K562 (cell line): ENCODE measurements around the gene NINJ2. TPM values are rescaled to one million over a fixed set of nuclear protein-coding genes. Genes with fewer than 3 reads are reported as not detected.

Experiments used
- ATAC-seq: fragments of 200-7000 bp; cut with Tn5 transposase; 3 replicates; pipeline ENCODE4 v1.9.1; 2020; ENCODE audit warnings: moderate library complexity
- BruUV-seq: library from RNA; stranded (reverse); fragments of 400-500 nt; replicated peaks from 2 replicates; lab custom pipeline; 2021; lab: Mats Ljungman, UMichigan
- CTCF ChIA-PET: fragments of 300-600 bp; formaldehyde crosslinking; extraction: SDS; loops from one replicate; lab custom pipeline; 2021; ENCODE audit warnings: low intra/inter-chr PET ratio; lab: Yijun Ruan, JAX
- POLR2A ChIA-PET: fragments of 300-600, 350-650 bp; sonication (Branson Sonifier 250); formaldehyde crosslinking; extraction: SDS; loops from one replicate; lab custom pipeline; 2021; ENCODE audit warnings: antibody characterized with exemption, inconsistent platforms; lab: Yijun Ruan, JAX
- DNase-seq, 4 experiments: peaks; one replicate each; pipeline versions ENCODE4 v3.0.0 to v3.0.0-alpha.2; 2011 to 2018; ENCODE audit warnings: low spot score in 3 of 4, mixed read lengths in 3 of 4; ENCODE audit errors: extremely low read depth in 1 of 4
- FAIRE-seq: peaks from 2 replicates; lab custom pipeline; 2011; peaks lifted over from hg19 to GRCh38; lab: Jason Lieb, UNC
- H2AFZ ChIP-seq: 2 replicates; pipeline ENCODE4 v1.6.0; 2011; ENCODE audit warnings: low read depth, low read length, control low read depth, inconsistent platforms
- H3K27ac ChIP-seq: fragments of 200-600 bp; 3 replicates; pipeline ENCODE4 v1.8.0; 2011; ENCODE audit warnings: low read depth, mild to moderate bottlenecking, control low read depth, inconsistent platforms, low read length, moderate library complexity, mixed read lengths; ENCODE audit errors: extremely low read depth
- H3K27me3 ChIP-seq, 2 experiments: fragments of 300-600 bp in 1 of 2; 2 replicates in 1 of 2; 3 replicates in 1 of 2; pipeline versions ENCODE4 v1.6.0 to v1.8.0; 2011; ENCODE audit warnings: inconsistent platforms in 2 of 2, low read length in 2 of 2, mild to moderate bottlenecking in 1 of 2, mixed read lengths in 1 of 2, moderate library complexity in 1 of 2; ENCODE audit not compliant: control insufficient read depth in 2 of 2, insufficient read depth in 2 of 2
- H3K36me3 ChIP-seq: fragments of 300-600 bp; 3 replicates; pipeline ENCODE4 v1.8.0; 2011; ENCODE audit warnings: mild to moderate bottlenecking, low read length, inconsistent platforms; ENCODE audit not compliant: control insufficient read depth, insufficient read depth
- H3K4me1 ChIP-seq, 2 experiments: fragments of 200-600 bp in 1 of 2; replicated peaks in 1 of 2; 2 replicates in 1 of 2; 3 replicates in 1 of 2; pipeline versions ENCODE4 v1.5.1 to v1.8.0; 2011; ENCODE audit warnings: inconsistent platforms in 2 of 2, low read length in 2 of 2, mild to moderate bottlenecking in 1 of 2, mixed read lengths in 1 of 2, moderate library complexity in 1 of 2; ENCODE audit not compliant: control insufficient read depth in 2 of 2, insufficient read depth in 2 of 2
- H3K4me2 ChIP-seq: 2 replicates; pipeline ENCODE4 v1.6.1; 2011; ENCODE audit warnings: low read length, control low read depth, inconsistent platforms, mixed read lengths; ENCODE audit not compliant: insufficient read depth
- H3K4me3 ChIP-seq: fragments of 200-600 bp; sonication (generic), shearing (Covaris generic); 2 replicates; pipeline ENCODE4 v1.5.1; 2016; ENCODE audit warnings: control low read depth, inconsistent platforms
- H3K79me2 ChIP-seq: fragments of 200-600 bp; 3 replicates; pipeline ENCODE4 v1.8.0; 2011; ENCODE audit warnings: low read length, inconsistent platforms; ENCODE audit not compliant: control insufficient read depth, insufficient read depth
- H3K9ac ChIP-seq, 2 experiments: 2 replicates each; pipeline versions ENCODE4 v1.6.0 to v1.6.1; 2011; ENCODE audit warnings: low read depth in 2 of 2, low read length in 2 of 2, control low read depth in 1 of 2, inconsistent platforms in 1 of 2, mild to moderate bottlenecking in 1 of 2, mixed read lengths in 1 of 2; ENCODE audit not compliant: insufficient read depth in 1 of 2
- H3K9me1 ChIP-seq: one replicate; pipeline ENCODE4 v1.6.0; 2011; ENCODE audit warnings: inconsistent platforms, mild to moderate bottlenecking, low read length, moderate library complexity; ENCODE audit not compliant: control insufficient read depth, insufficient read depth
- H3K9me3 ChIP-seq: replicated peaks from 2 replicates; pipeline ENCODE4 v1.5.1; 2011; ENCODE audit warnings: low read depth, low read length, inconsistent platforms; ENCODE audit not compliant: control insufficient read depth, insufficient read depth
- H4K20me1 ChIP-seq: replicated peaks from 2 replicates; pipeline ENCODE4 v1.6.1; 2011; ENCODE audit warnings: low read length, inconsistent platforms, mixed read lengths; ENCODE audit not compliant: control insufficient read depth, insufficient read depth
- ADNP ChIP-seq: fragments of 200-800 bp; sonication (Bioruptor generic); IDR thresholded peaks from 2 replicates; pipeline ENCODE4 v1.6.1; 2016; ENCODE audit warnings: missing genetic modification characterization, missing compliant biosample characterization
- ATF2 ChIP-seq: sonication (generic); formaldehyde crosslinking; IDR thresholded peaks from 2 replicates; pipeline ENCODE4 v1.8.1; 2022; ENCODE audit warnings: missing genetic modification reagents
- CTBP1 ChIP-seq: fragments of 450-650 bp; IDR thresholded peaks from 2 replicates; pipeline ENCODE4 v1.6.1; 2016; ENCODE audit warnings: borderline replicate concordance
- ETS2 ChIP-seq: IDR thresholded peaks from 2 replicates; pipeline ENCODE4 v1.6.1; 2016; ENCODE audit warnings: borderline replicate concordance, missing genetic modification characterization, mild to moderate bottlenecking, moderate library complexity, missing compliant biosample characterization; ENCODE audit not compliant: poor library complexity, severe bottlenecking
- FOXP4 ChIP-seq: sonication (generic); formaldehyde crosslinking; IDR thresholded peaks from 2 replicates; pipeline ENCODE4 v1.8.0; 2022; ENCODE audit warnings: mild to moderate bottlenecking, missing genetic modification reagents, borderline replicate concordance
- KDM2B ChIP-seq: fragments of 250-450 bp; sonication (Bioruptor Pico); IDR thresholded peaks from 2 replicates; pipeline ENCODE4 v1.8.0; 2021; ENCODE audit warnings: mild to moderate bottlenecking, moderate library complexity
- NCOA6 ChIP-seq: fragments of 450-650 bp; IDR thresholded peaks from 2 replicates; pipeline ENCODE4 v1.6.1; 2017; ENCODE audit warnings: mild to moderate bottlenecking
- NFRKB ChIP-seq: fragments of 450-650 bp; IDR thresholded peaks from 2 replicates; pipeline ENCODE4 v1.6.1; 2016; ENCODE audit warnings: low read depth
- PBX2 ChIP-seq, 2 experiments: IDR thresholded peaks in 1 of 2; conservative IDR thresholded peaks in 1 of 2; 2 replicates each; pipeline ENCODE4 v1.6.1; 2016; ENCODE audit warnings: low read depth in 2 of 2, mild to moderate bottlenecking in 1 of 2, missing compliant biosample characterization in 1 of 2, missing genetic modification characterization in 1 of 2, moderate library complexity in 1 of 2
- POLR2AphosphoS5 ChIP-seq: IDR thresholded peaks from 2 replicates; pipeline ENCODE4 v1.6.1; 2011; ENCODE audit warnings: mild to moderate bottlenecking, low read depth, low read length, moderate library complexity; ENCODE audit not compliant: control insufficient read depth, insufficient read depth
- TEAD2 ChIP-seq: fragments of 450-650 bp; IDR thresholded peaks from 2 replicates; pipeline ENCODE4 v1.6.1; 2016; ENCODE audit warnings: missing genetic modification characterization, control low read depth, missing compliant biosample characterization
- WGBS: fragments of 100-300 bp; shearing (Covaris generic); methylation state at CpG from one replicate; pipeline ENCODE4 v1.1.6; 2016; ENCODE audit warnings: low coverage, mixed read lengths; ENCODE audit not compliant: insufficient coverage; ENCODE audit errors: missing lambda C conversion rate; 5-methylcytosine and 5-hydroxymethylcytosine counted together
- in situ Hi-C: fragments of 300-500 bp; cut with MboI; formaldehyde crosslinking; loops from 4 replicates; pipeline ENCODE4 v1.15.0; 2018; ENCODE audit warnings: inconsistent platforms, mixed read lengths
- intact Hi-C: fragments of 100-400 bp; cut with micrococcal nuclease; formaldehyde crosslinking; loops from 2 replicates; pipeline ENCODE4 v1.14.2; 2022
- polyA plus RNA-seq, 8 experiments: library from polyadenylated mRNA; depleted of rRNA in 4 of 8; stranded (reverse) in 5 of 8; unstranded in 3 of 8; fragments of >200 nt; fragmentation: Nextera tagmentation in 2 of 8; fragmentation: Illumina TruSeq in 1 of 8; extraction: Ambion mirVana in 2 of 8; extraction: Trizol in 1 of 8; gene quantifications; 2 replicates each; pipeline versions ENCODE4 v1.2.1 to v1.2.3, GENCODE V29; 2011 to 2014; ENCODE audit warnings: inconsistent platforms in 1 of 8, missing spikeins in 1 of 8
- total RNA-seq, 7 experiments: library from RNA; depleted of rRNA in 6 of 7; stranded (reverse); fragments of >200 nt in 6 of 7; fragmentation: Illumina TruSeq in 2 of 7; extraction: Trizol in 2 of 7; gene quantifications; 2 replicates each; pipeline versions ENCODE4 v1.2.1 to v1.2.3, GENCODE V29; 2011 to 2021; ENCODE audit warnings: low replicate concordance in 1 of 7

The NINJ2 gene
- total and polyA plus RNA-seq, 9 of the 15 experiments (the other 6 are each of a cell fraction or from before 2014, with no cell fraction given) = 2.6 to 16.0 (median 4.5) TPM

GRCh38 chr12:630656-631632 is 32.3 kb downstream of the NINJ2 start:
- Histone ChIP-seq H2AFZ (no peak overlapping the region), H3K9ac (no peak overlapping the region), H3K27me3 (no peaks in the 10 kb centered on the region), H3K4me3 (no peak overlapping the region), H3K36me3 (no peaks in the 10 kb centered on the region), H3K4me2 (no peak overlapping the region), H3K9me3 (no peaks in the 10 kb centered on the region), H3K27ac (no peak overlapping the region), H3K4me1 (peaks cover 0 to 5% of the 10 kb centered on the region in 2 experiments; a peak in 2 of 5 replicates), H4K20me1 (no peaks in the 10 kb centered on the region), H3K9me1 (no peaks in the 10 kb centered on the region), H3K79me2 (no peaks in the 10 kb centered on the region)
- in situ Hi-C loops = no loop called here
- ChIA-PET CTCF (no interaction called here), POLR2A (interaction anchor here (1.1 to 1.8 kb wide), 2 partner anchors 8 to 9 kb away, joined by 4 to 5 read pairs; no protein-coding TSS in a partner anchor)
- BruUV-seq = no TSS peak
- TF ChIP-seq ADNP (tag) (no peak), TEAD2 (tag) (no peak), KDM2B (CRISPR knock-in tag) (no peak), ETS2 (tag) (no peak), NCOA6 (no peak), FOXP4 (CRISPR knock-in tag) (no peak), POLR2AphosphoS5 (no peak), CTBP1 (no peak), ATF2 (CRISPR knock-in tag) (no peak), NFRKB (no peak), PBX2 (CRISPR knock-in tag; IDR thresholded peaks at IDR 0.05; ENCODE audit: low read depth) (no peak), PBX2 (tag; conservative IDR thresholded peaks at IDR 0.05; ENCODE audit: low read depth) (no peak)
- FAIRE-seq = no peak
- intact Hi-C loops = no loop called here
- 88% methylated on average over 26 of the region's 45 CpGs for WGBS
- ATAC-seq = no peak
- DNase-seq = no peak
